B cell (primary cell): ENCODE measurements around the gene CFAP52.

Source experiments
- EZH2 ChIP-seq: IDR thresholded peaks from 2 replicates; pipeline ENCODE4 v1.6.1; 2012; ENCODE audit warnings: borderline replicate concordance, low read depth, mild to moderate bottlenecking, moderate library complexity, low read length; ENCODE audit not compliant: insufficient read depth, poor library complexity, severe bottlenecking
- TF ChIP-seq, protein P1 (sequence below): fragments of 200-600 bp; IDR thresholded peaks from one replicate; pipeline ENCODE4 v1.8.0; 2022; ENCODE audit warnings: antibody characterized with exemption, mild to moderate bottlenecking

- TF ChIP-seq, protein P1, sequence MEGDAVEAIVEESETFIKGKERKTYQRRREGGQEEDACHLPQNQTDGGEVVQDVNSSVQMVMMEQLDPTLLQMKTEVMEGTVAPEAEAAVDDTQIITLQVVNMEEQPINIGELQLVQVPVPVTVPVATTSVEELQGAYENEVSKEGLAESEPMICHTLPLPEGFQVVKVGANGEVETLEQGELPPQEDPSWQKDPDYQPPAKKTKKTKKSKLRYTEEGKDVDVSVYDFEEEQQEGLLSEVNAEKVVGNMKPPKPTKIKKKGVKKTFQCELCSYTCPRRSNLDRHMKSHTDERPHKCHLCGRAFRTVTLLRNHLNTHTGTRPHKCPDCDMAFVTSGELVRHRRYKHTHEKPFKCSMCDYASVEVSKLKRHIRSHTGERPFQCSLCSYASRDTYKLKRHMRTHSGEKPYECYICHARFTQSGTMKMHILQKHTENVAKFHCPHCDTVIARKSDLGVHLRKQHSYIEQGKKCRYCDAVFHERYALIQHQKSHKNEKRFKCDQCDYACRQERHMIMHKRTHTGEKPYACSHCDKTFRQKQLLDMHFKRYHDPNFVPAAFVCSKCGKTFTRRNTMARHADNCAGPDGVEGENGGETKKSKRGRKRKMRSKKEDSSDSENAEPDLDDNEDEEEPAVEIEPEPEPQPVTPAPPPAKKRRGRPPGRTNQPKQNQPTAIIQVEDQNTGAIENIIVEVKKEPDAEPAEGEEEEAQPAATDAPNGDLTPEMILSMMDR, result no peak
- TF ChIP-seq EZH2, result no peak
Observed at GRCh38 chr17:9643611-9644010, 67.2 kb downstream of the CFAP52 start.
